CD4-positive, alpha-beta T cell treated with Interleukin-17A for 4 hours (primary cell): Measurements from ENCODE around the gene GPR89B.
"Not testable (repeated sequence)": the region's sequence is repeated elsewhere in the genome, so short reads cannot be mapped to it uniquely, and the experiment has no call there.

Experiments used
- DNase-seq: peaks from one replicate; pipeline ENCODE4 v3.0.0-alpha.2; 2020; ENCODE audit warnings: mixed read lengths

Gene GPR89B

DNA sequence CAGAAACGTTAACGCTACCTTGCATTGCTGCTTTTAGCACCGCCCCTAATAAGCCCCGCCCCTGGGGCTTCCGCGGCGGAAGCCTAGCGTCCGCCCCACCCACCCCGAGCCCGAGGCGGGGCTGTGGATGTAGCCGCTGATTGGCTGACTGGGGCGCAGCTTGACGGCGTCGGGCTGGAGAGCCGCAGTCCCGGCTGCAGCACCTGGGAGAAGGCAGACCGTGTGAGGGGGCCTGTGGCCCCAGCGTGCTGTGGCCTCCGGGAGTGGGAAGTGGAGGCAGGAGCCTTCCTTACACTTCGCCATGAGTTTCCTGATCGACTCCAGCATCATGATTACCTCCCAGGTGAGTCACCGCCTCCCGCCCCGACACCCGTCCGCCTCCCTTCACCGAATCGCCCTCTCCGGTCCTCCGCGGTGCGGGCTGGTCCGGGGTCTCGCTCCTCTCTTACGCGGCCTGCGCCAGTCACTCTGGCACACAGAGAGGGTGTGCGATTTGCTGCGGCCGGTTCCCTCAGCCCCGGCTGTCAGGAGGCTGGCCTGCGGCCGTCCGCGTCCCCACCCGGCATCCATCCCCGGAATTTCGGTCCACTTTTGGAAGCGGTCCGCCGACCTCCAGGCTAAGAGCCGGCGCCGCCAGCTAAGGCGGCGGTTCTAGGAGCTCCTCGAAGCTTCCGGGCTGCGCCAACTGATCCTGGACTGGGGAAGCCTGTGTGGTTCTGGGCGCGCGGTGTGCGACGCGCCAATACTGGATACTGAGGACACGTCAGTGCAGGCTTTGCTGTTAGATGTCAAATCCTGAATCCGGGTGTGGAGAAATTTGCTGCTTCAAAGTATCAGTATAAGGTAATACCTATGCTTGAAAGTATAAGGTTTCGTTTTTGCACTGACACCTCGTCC is at the start of gene GPR89B:
TSS of gene GPR89B (plus strand) at position 185 of the 897 bp plus-strand sequence. CDS start at position 302, 117 bp downstream.
- peak; percentile 96 for DNase-seq

DNA sequence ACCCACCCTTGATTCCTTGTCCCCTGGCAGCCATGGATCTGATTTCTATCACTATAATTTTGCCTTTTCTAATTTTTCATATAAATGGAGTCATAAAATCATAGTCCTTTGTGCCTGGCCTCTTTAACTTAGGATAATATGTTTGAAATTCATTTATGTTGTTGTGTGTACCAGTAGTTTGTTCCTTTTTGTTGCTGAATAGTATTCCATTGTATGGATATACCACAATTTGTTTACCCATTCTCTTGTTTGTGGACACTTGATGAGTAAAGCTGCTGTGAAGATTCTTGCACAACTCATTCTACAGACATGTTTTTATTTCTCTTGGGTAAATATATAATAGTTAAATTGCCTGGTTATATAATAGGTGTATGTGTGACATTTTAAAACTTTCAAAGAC is 48.3 kb upstream of the GPR89B start:
- DNase-seq = no peak

GRCh38 chr1:147882535-147882934 is 45.7 kb upstream of the GPR89B start:
- DNase-seq = no peak

DNA sequence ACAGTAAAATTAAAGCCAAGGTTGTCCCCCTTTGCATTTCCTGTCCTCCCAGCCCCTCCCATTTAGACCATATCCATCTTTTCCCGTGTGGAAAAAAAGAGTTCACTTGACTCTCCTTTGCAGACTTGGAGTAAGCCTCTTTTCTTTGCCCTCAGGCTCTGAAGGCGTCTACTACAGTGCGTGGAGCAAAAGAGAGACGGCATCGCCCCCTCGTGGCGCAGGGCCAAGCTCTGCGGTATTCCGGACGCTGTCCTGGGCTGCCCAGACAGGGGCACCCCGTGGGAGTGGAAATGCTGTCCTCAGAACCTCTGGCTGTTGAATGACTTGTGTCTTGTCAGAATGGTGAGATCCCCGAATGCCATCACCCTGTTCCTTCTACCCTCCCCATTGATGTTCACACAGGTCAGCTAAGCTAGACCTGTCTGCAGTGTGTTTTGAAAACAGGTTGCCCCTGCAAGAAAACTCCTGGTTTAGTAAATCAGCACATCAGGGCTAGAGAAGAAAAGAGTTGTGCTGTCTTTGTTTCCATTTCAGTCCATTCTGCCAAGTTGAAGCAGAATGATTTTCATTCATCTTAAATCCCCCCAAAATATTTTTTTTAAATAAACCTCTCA is 37.9 kb upstream of the GPR89B start:
- peak; percentile 70 for DNase-seq

DNA sequence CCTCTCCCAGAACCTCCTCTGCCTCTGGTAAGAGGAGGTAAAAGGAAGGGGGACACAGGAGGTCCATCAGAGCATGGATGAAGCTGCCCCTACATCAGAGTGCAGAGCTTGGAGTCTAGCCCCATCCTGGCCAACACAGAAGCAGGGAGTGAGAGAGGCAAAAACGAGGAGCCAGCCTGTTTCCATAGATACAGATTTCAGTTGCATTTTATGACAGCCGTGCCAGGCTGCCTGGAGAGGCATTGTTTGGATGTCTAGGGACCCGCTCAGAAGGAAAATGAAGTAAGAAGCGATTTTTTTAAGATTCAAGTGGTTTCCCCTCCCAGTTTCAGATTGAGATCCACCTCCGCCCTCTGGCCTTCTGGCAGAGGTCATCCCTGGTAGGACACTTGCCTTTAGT is 37.1 kb upstream of the GPR89B start:
- DNase-seq = no peak

GRCh38 chr1:147892216-147892615 is 36.0 kb upstream of the GPR89B start:
- no peak for DNase-seq

DNA sequence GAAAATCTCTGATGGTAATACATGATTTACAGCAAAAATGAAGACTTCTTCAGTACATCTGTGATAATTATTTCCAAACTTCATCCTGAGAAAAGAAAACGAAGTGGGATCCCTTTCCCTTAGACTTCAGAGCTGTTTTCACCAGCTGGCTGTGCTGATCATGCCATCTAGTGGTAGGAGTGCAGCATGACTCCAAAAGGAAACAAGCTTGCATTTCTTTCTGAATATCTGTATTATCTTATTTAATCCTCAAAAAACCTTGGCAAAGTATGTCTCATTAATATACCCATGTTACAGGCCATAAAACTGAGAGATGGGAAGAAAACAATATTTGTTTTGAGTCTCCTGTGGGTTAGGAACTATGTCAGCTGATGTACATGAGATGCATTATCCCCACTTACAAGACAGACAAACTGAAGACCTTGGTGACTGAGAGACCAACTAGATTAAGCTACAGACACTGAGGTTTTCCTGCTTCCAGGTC is 35.4 kb upstream of the GPR89B start:
- DNase-seq = peak; percentile 45

DNA sequence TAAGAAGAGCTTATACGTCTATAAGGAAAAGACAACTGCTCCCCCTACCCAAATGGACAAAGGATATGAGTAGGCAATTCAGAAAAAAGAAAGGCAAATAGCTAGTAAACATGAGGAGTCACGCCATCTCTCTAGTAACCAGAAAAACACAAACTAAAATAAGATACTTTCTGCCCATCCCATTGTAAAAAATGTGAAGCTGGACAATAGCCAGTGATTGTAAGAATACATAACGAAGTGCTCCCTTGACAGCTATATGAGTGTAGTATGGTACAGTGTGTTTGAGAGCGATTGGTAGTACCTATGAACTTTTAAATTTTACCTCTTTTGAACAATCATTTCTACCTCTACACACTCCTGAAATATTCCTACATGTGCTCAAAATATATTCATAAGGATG is 33.1 kb upstream of the GPR89B start:
- DNase-seq = no peak

DNA sequence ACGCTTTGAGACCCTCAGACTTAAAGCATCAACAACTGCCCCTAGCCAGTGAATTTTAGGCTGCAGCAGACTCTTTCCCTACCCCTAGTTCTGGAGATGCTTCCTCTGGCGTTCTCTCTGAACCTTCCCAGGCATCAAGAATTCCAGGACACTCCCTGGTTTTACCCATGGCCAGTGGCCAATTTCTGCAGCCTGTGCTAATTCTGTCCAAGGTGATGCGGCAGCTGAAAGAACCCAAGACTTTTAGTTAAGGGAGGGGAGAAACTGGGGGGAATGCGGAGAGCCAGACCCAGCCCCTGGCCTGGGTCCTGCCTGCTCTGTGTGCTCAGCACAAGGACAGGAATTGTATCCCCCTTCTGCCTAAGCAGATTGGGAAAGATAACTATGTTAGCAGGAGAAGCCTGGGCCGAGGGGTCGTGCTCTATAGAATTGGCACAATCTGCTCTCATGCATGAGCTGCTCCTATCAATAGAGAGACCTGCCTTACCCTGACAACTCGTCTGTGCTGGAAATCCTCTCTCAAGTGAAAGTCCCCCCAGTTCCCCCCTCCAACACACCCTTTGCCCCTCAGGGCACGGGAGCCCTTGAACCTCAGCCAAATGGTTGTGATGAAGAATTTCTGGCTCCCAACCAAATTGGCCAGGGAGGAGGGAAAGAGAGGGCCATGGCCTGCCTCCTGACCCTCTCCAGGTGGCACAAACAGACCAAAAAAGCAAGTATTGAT is 31.0 kb upstream of the GPR89B start:
- no peak for DNase-seq

GRCh38 chr1:147897789-147898188 is 30.4 kb upstream of the GPR89B start:
- no peak for DNase-seq

DNA sequence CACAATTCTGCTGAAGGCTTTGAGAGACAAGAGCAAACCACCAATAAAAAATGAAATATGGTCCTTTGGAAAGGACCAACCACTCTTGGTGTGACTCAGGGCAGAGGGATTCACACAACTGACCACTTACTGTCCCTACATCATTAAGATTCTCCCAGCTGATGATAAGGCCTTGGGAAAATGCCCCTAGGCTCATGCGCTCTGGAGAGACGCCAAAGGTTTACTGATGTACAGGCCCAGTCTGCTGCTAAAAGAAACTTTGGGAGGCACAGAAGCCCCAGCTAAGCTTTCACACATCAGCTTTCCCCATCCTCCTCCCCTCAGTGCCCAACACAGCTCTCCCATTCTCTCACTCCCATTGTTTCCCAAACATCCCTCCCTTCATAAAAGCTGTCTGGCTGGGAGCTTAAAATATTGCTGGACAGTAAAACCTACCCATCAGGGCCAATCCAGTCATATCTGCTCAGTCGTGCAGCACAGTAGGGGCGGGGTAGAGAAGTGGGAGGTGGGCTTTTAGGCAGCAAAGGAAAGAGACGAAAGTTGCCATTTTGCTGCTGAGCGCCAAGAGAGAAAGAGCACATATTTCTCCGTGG is 25.9 kb upstream of the GPR89B start, which contains the start of gene GJA8:
TSS of gene GJA8 (plus strand) at position 543 of the 593 bp plus-strand sequence. CDS start 5,161 bp downstream, outside the sequence.
- no peak for DNase-seq

GRCh38 chr1:147904726-147905125 is 23.5 kb upstream of the GPR89B start:
- DNase-seq = no peak

DNA sequence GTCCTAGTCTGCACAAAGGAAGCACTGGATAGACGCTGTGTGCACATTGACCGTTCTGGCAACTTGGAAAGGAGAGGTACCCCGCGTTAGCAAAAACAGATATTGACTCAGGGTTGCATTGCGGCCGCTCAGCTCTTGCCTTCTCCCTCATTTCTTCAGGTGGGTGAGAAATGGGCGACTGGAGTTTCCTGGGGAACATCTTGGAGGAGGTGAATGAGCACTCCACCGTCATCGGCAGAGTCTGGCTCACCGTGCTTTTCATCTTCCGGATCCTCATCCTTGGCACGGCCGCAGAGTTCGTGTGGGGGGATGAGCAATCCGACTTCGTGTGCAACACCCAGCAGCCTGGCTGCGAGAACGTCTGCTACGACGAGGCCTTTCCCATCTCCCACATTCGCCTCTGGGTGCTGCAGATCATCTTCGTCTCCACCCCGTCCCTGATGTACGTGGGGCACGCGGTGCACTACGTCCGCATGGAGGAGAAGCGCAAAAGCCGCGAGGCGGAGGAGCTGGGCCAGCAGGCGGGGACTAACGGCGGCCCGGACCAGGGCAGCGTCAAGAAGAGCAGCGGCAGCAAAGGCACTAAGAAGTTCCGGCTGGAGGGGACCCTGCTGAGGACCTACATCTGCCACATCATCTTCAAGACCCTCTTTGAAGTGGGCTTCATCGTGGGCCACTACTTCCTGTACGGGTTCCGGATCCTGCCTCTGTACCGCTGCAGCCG is 20.3 kb upstream of the GPR89B start:
- no peak for DNase-seq

GRCh38 chr1:147912553-147912952 is 15.7 kb upstream of the GPR89B start:
- DNase-seq = no peak

- DNase-seq = no peak
Observed at GRCh38 chr1:147913362-147913942, 14.8 kb upstream of the GPR89B start.

GRCh38 chr1:147919896-147920295 is 8.3 kb upstream of the GPR89B start:
- DNase-seq = no peak

- DNase-seq = no peak
Observed at GRCh38 chr1:147924813-147925212, 3.4 kb upstream of the GPR89B start.

DNA sequence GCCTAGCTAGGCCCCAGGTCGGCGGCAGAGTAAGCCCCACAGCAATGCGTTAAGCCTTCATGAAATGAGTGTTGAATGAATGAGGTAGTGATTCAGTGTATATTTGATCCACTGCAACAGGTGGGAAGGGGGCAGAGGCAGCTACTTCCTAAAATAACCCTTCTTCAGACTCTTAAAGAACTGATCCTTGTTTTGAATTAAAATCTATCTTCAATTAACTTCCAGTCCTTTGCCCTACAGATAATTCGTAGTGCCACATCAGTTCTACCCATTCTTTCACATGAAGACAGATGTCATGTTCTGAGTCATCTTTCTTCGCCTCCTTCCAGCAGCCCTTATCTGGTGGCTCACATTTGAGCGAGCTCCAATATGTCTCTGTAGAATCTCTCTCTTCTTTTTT is 1.0 kb upstream of the GPR89B start:
- not testable (repeated sequence) for DNase-seq

GRCh38 chr1:147927689-147928088 is 531 bp upstream of the GPR89B start:
- DNase-seq = not testable (repeated sequence)

DNA sequence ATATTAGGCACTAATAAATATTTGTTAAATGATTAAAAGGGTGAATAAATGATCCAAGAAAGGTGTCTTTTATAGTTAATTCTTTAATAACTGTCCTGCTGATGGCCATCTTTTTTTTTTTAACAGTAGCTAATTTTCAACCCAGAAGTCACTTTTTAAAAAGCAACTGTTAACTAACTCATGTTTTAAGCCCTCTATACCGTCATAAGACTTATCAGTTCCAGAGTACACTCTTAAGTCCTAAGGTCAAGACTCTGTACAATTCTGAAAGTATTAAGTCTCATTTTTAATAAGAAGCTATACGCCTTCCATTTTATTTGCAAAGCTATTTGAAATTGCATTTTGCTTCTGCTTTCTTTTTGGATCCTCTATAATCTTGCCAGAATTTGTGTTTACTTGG is 2.9 kb downstream of the GPR89B start:
- not testable (repeated sequence) for DNase-seq

GRCh38 chr1:147935296-147935695 is 7.1 kb downstream of the GPR89B start:
- not testable (repeated sequence) for DNase-seq

GRCh38 chr1:147940456-147940855 is 12.2 kb downstream of the GPR89B start:
- not testable (repeated sequence) for DNase-seq
